Measurements from ENCODE around the gene NRXN3. TPM values are rescaled to one million over a fixed set of nuclear protein-coding genes. Genes with fewer than 3 reads are reported as not detected.
A peak's percentile ranks its signal among the peaks of the same experiment; 100 is the strongest.

The NRXN3 gene
- total and polyA plus RNA-seq, 5 donors from 2014 or later: not detected

DNA sequence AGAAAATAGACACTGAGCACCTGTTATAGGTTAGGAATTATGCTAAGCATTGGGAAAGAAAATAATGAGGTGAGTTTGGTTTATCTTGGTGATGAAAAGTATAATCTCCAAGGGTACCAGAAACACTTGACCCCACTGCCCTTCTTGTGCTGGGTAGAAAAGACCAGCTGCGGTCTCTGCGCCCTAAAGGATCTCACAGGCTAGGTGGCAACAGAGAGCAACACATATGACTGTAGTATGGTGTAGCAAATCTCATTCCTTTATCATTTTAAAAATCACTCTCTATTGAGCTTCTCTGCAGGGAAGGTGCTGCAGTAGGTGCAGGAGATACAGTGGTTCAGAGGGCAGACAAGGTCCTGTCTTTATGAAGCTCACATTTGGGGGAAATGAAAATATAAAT is 26.1 kb downstream of the NRXN3 start:
- Histone ChIP-seq H3K27ac (ENCODE audit: insufficient read depth, low read length, poor library complexity, severe bottlenecking) (no peak overlapping the region), H3K4me1 (ENCODE audit: control insufficient read depth, insufficient read depth, low read length, poor library complexity, severe bottlenecking) (no peaks in the 10 kb centered on the region), H3K27me3 (ENCODE audit: control insufficient read depth, insufficient read depth, low read length) (no peaks in the 10 kb centered on the region), H3K36me3 (ENCODE audit: control insufficient read depth, insufficient read depth, low read length) (no peaks in the 10 kb centered on the region), H3K9me3 (ENCODE audit: control insufficient read depth in 2 of 2, low read length in 2 of 2) (no peaks in the 10 kb centered on the region), H3K4me3 (ENCODE audit: low read depth, low read length) (no peak overlapping the region)
- Mint-ChIP-seq H3K27me3 (peaks cover 4% of the 10 kb centered on the region), H3K4me3 (no peak overlapping the region), H3K36me3 (no peaks in the 10 kb centered on the region), H3K9me3 (peaks cover 0 to 4% (median 0%) of the 10 kb centered on the region in 7 donors), H3K27ac (no peak overlapping the region), H3K4me1 (no peaks in the 10 kb centered on the region)
- no peak for DNase-seq
- ATAC-seq (ENCODE audit: low read depth in 2 of 2): no peak

DNA sequence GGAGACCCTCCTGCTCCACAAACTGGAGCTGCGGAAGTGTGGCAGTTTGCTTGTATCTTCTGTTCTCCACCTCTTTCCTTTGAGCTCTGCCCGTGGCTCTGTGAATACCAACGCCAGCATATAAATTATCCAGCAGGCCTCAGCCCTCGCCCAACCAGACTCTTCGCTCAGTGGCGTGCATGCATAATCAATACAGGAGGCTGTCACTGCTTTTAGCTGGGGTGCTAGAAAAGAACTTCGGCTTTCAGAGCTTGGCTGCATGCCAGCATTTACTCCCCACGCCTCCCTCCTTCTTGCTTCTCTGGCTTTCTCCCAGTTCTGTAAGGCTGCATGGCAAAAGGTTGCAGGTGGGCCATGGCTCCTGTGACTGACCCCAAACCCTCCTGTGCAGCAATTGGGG is 26.9 kb downstream of the NRXN3 start:
- no peaks in the 10 kb centered on the region for H3K27me3 ChIP-seq (ENCODE audit: control insufficient read depth, insufficient read depth, low read length)
- H3K9me3 ChIP-seq (ENCODE audit: control insufficient read depth in 2 of 2, low read length in 2 of 2): no peaks in the 10 kb centered on the region
- DNase-seq (no peak), ATAC-seq (ENCODE audit: low read depth in 2 of 2) (no peak)
- Mint-ChIP-seq H3K36me3 (no peaks in the 10 kb centered on the region), H3K4me1 (no peaks in the 10 kb centered on the region), H3K27ac (no peak overlapping the region), H3K4me3 (no peak overlapping the region), H3K9me3 (peaks cover 0 to 4% (median 0%) of the 10 kb centered on the region in 7 donors), H3K27me3 (peaks cover 4% of the 10 kb centered on the region)
- no peaks in the 10 kb centered on the region for H3K36me3 ChIP-seq (ENCODE audit: control insufficient read depth, insufficient read depth, low read length)
- H3K4me3 ChIP-seq (ENCODE audit: low read depth, low read length): no peak overlapping the region
- no peaks in the 10 kb centered on the region for H3K4me1 ChIP-seq (ENCODE audit: control insufficient read depth, insufficient read depth, low read length, poor library complexity, severe bottlenecking)
- H3K27ac ChIP-seq (ENCODE audit: insufficient read depth, low read length, poor library complexity, severe bottlenecking): no peak overlapping the region

DNA sequence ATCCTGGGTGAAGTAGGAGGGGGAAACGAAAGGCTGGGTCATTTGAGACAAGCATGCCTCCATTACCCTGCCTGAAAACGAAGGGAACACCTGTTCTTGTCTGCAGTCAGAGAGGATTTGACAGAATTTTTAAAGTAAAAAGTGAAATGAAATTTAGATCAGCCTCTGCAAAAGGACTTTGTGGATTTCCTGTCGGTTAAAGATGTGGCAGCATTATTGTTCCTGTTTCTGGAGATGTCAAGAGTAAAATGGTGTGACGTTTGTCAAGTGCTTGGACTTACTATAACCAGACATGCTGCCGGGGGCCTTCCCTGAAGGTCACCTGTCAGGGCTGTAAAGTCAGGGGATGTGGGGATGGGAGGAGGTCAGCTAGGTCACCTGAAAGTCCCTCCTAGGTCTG is 32.0 kb downstream of the NRXN3 start:
- peak in 1 of 3 donors; percentile 1 for DNase-seq
- Mint-ChIP-seq H3K9me3 (peaks cover 0 to 3% (median 0%) of the 10 kb centered on the region in 7 donors), H3K27ac (no peak overlapping the region), H3K4me1 (peaks cover 0 to 5% (median under 1%) of the 10 kb centered on the region in 4 donors), H3K4me3 (no peak overlapping the region), H3K36me3 (no peaks in the 10 kb centered on the region), H3K27me3 (no peaks in the 10 kb centered on the region)
- ATAC-seq (ENCODE audit: low read depth in 2 of 2): no peak
- no peak overlapping the region for H3K4me3 ChIP-seq (ENCODE audit: low read depth, low read length)
- H3K27ac ChIP-seq (ENCODE audit: insufficient read depth, low read length, poor library complexity, severe bottlenecking): no peak overlapping the region
- H3K4me1 ChIP-seq (ENCODE audit: control insufficient read depth, insufficient read depth, low read length, poor library complexity, severe bottlenecking): no peaks in the 10 kb centered on the region
- no peaks in the 10 kb centered on the region for H3K27me3 ChIP-seq (ENCODE audit: control insufficient read depth, insufficient read depth, low read length)
- no peaks in the 10 kb centered on the region for H3K36me3 ChIP-seq (ENCODE audit: control insufficient read depth, insufficient read depth, low read length)
- H3K9me3 ChIP-seq (ENCODE audit: control insufficient read depth in 2 of 2, low read length in 2 of 2): no peaks in the 10 kb centered on the region

DNA sequence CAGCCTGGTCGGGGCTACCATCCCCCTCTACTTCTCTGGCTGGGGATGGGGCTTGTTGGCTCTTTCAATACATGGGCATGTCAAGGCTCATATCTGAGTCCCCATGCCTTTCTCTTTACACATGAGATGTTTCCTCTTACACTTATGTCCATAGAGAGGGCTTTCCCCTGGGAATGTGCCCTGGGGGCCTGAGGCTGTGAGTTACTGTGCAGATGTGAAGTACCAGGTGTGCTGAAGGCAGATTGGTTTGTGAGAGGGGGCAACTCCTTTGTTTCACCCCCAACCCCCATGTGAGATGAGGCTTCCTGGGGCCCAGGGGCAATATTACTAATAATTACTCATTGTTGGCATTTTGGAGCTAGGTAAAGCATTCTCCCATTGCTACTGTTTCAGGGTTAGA is 32.8 kb downstream of the NRXN3 start:
- no peaks in the 10 kb centered on the region for H3K36me3 ChIP-seq (ENCODE audit: control insufficient read depth, insufficient read depth, low read length)
- no peaks in the 10 kb centered on the region for H3K27me3 ChIP-seq (ENCODE audit: control insufficient read depth, insufficient read depth, low read length)
- ATAC-seq (ENCODE audit: low read depth in 2 of 2): no peak
- DNase-seq: no peak
- no peak overlapping the region for H3K27ac Mint-ChIP-seq
- H3K4me1 ChIP-seq (ENCODE audit: control insufficient read depth, insufficient read depth, low read length, poor library complexity, severe bottlenecking): no peaks in the 10 kb centered on the region
- H3K36me3 Mint-ChIP-seq: no peaks in the 10 kb centered on the region
- peaks cover 0 to 4% (median 0%) of the 10 kb centered on the region in 7 donors for H3K9me3 Mint-ChIP-seq
- no peaks in the 10 kb centered on the region for H3K9me3 ChIP-seq (ENCODE audit: control insufficient read depth in 2 of 2, low read length in 2 of 2)
- no peak overlapping the region for H3K4me3 Mint-ChIP-seq
- peaks cover 0 to 5% (median under 1%) of the 10 kb centered on the region in 4 donors for H3K4me1 Mint-ChIP-seq
- H3K4me3 ChIP-seq (ENCODE audit: low read depth, low read length): no peak overlapping the region
- H3K27me3 Mint-ChIP-seq: no peaks in the 10 kb centered on the region
- no peak overlapping the region for H3K27ac ChIP-seq (ENCODE audit: insufficient read depth, low read length, poor library complexity, severe bottlenecking)

DNA sequence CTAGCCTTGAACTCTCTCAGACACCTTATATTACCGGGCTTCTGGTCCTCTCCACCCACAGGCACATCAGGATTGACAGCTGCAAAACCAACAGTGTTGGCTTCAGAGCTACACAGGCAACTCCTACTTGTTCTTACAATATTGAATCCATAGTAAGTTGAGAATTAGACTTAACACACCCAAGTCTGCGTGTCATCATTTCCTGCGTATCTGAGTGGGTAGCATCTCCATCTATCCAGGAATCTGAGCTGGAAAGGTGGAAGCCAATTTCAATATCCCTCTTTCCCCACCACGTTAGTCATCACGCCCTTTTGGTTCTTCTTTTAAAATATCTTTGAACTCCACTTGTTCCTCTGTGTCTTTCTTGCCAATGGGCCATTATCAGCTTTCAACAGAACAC is 37.2 kb downstream of the NRXN3 start:
- Mint-ChIP-seq H3K4me1 (peaks cover 0 to 3% (median 0%) of the 10 kb centered on the region in 4 donors), H3K9me3 (peaks cover 0 to 13% (median 7%) of the 10 kb centered on the region in 7 donors), H3K27me3 (no peaks in the 10 kb centered on the region), H3K36me3 (no peaks in the 10 kb centered on the region), H3K27ac (no peak overlapping the region), H3K4me3 (no peak overlapping the region)
- H3K4me3 ChIP-seq (ENCODE audit: low read depth, low read length): no peak overlapping the region
- no peak overlapping the region for H3K27ac ChIP-seq (ENCODE audit: insufficient read depth, low read length, poor library complexity, severe bottlenecking)
- peaks cover 4 to 7% of the 10 kb centered on the region in 2 experiments for H3K9me3 ChIP-seq (ENCODE audit: control insufficient read depth in 2 of 2, low read length in 2 of 2)
- no peaks in the 10 kb centered on the region for H3K4me1 ChIP-seq (ENCODE audit: control insufficient read depth, insufficient read depth, low read length, poor library complexity, severe bottlenecking)
- no peak for ATAC-seq (ENCODE audit: low read depth in 2 of 2)
- H3K27me3 ChIP-seq (ENCODE audit: control insufficient read depth, insufficient read depth, low read length): no peaks in the 10 kb centered on the region
- no peaks in the 10 kb centered on the region for H3K36me3 ChIP-seq (ENCODE audit: control insufficient read depth, insufficient read depth, low read length)
- no peak for DNase-seq

DNA sequence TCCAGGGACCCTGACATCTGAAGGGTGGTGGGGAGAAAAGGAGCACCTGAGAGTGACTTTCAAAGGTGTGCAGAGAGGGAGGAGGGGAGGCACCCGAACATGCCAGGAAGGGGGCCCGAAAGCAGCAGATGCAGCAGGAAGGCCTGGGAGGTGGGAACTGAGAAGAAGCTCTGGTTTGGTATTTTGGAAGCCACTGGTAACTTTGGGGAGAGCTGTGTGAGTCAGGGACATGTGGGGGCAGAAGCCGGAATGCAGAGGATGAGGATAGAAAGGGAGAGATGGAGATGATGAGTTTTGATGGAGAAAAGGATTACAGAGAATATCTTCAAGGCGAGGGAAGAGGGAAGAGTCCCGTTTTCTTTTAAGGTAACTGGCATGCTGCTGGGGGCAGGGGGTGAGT is 50.1 kb downstream of the NRXN3 start:
- no peak for ATAC-seq (ENCODE audit: low read depth in 2 of 2)
- Mint-ChIP-seq H3K9me3 (peaks cover 0 to under 1% (median 0%) of the 10 kb centered on the region in 7 donors), H3K4me1 (no peaks in the 10 kb centered on the region), H3K36me3 (no peaks in the 10 kb centered on the region), H3K27ac (no peak overlapping the region), H3K4me3 (no peak overlapping the region), H3K27me3 (no peaks in the 10 kb centered on the region)
- no peaks in the 10 kb centered on the region for H3K36me3 ChIP-seq (ENCODE audit: control insufficient read depth, insufficient read depth, low read length)
- no peak overlapping the region for H3K4me3 ChIP-seq (ENCODE audit: low read depth, low read length)
- H3K9me3 ChIP-seq (ENCODE audit: control insufficient read depth in 2 of 2, low read length in 2 of 2): no peaks in the 10 kb centered on the region
- DNase-seq: no peak
- no peak overlapping the region for H3K27ac ChIP-seq (ENCODE audit: insufficient read depth, low read length, poor library complexity, severe bottlenecking)
- H3K4me1 ChIP-seq (ENCODE audit: control insufficient read depth, insufficient read depth, low read length, poor library complexity, severe bottlenecking): no peaks in the 10 kb centered on the region
- H3K27me3 ChIP-seq (ENCODE audit: control insufficient read depth, insufficient read depth, low read length): no peaks in the 10 kb centered on the region

DNA sequence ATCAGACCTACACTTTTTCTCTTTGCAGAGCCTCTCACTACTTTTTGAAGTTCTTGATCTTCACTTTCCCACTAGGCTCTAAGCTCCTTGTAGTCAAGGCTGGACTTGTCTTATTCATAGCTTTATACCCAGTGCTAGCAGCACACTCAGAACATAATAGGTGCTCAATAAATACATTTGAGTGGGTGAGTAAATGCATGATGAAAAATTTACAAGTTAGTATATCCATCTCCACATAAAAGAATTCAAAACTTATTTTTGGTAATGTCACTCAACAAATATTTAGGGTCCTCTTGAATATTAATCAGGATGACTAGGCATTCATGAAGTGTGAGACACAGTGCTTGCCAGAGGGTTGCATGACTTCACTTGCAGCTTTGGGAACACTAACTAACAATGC is 52.6 kb downstream of the NRXN3 start:
- Histone ChIP-seq H3K36me3 (ENCODE audit: control insufficient read depth, insufficient read depth, low read length) (no peaks in the 10 kb centered on the region), H3K27ac (ENCODE audit: insufficient read depth, low read length, poor library complexity, severe bottlenecking) (no peak overlapping the region), H3K4me1 (ENCODE audit: control insufficient read depth, insufficient read depth, low read length, poor library complexity, severe bottlenecking) (no peaks in the 10 kb centered on the region), H3K27me3 (ENCODE audit: control insufficient read depth, insufficient read depth, low read length) (no peaks in the 10 kb centered on the region), H3K9me3 (ENCODE audit: control insufficient read depth in 2 of 2, low read length in 2 of 2) (no peaks in the 10 kb centered on the region), H3K4me3 (ENCODE audit: low read depth, low read length) (no peak overlapping the region)
- Mint-ChIP-seq H3K9me3 (peaks cover 0 to 3% (median 0%) of the 10 kb centered on the region in 7 donors), H3K4me3 (no peak overlapping the region), H3K27ac (no peak overlapping the region), H3K27me3 (no peaks in the 10 kb centered on the region), H3K4me1 (no peaks in the 10 kb centered on the region), H3K36me3 (no peaks in the 10 kb centered on the region)
- no peak for DNase-seq
- no peak for ATAC-seq (ENCODE audit: low read depth in 2 of 2)

DNA sequence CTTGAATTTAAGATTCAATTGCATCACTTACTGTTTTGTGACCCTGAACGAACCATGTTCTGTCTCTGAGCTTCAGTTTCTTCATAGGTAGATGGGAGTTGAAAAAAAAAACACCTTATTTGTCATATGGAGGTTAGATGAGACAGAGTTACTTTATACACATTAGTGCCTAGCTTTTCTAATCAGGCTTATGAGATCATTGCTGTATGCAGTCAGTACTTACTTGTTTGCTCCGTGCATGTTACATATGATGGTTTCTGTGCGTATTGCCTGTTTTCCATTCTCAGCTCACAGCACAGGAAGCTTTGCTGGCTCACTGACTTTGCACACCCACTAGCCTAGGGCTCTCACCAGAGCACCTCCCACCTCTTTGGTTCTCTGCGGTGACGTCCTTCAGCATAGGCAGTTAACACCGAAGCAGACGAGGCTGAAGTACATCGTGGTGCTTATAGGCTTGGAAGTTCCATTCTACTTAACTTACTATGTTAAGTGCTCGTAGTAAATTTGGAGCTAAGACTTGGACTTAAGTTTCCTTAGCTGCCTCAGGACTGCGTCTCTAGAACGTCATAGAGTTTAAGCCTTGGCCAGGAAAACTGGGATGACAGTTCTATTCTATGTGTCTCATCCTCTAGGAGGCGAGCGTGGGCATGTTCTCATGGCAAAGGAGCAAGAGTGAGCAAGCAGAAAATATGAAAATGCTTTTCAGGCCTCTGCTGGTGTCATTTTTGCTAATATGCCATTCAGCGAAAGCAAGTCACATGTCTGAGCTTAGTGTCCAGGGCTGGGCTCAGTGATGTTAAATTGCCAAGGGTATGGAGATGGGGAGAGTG is 57.3 kb downstream of the NRXN3 start:
- Mint-ChIP-seq H3K4me1 (peaks cover 0 to 4% (median 0%) of the 10 kb centered on the region in 4 donors), H3K4me3 (no peak overlapping the region), H3K9me3 (peaks cover 0 to 4% (median 2%) of the 10 kb centered on the region in 7 donors), H3K36me3 (no peaks in the 10 kb centered on the region), H3K27ac (no peak overlapping the region), H3K27me3 (no peaks in the 10 kb centered on the region)
- Histone ChIP-seq H3K36me3 (ENCODE audit: control insufficient read depth, insufficient read depth, low read length) (no peaks in the 10 kb centered on the region), H3K4me1 (ENCODE audit: control insufficient read depth, insufficient read depth, low read length, poor library complexity, severe bottlenecking) (no peaks in the 10 kb centered on the region), H3K4me3 (ENCODE audit: low read depth, low read length) (no peak overlapping the region), H3K27me3 (ENCODE audit: control insufficient read depth, insufficient read depth, low read length) (no peaks in the 10 kb centered on the region), H3K27ac (ENCODE audit: insufficient read depth, low read length, poor library complexity, severe bottlenecking) (no peak overlapping the region), H3K9me3 (ENCODE audit: control insufficient read depth in 2 of 2, low read length in 2 of 2) (no peaks in the 10 kb centered on the region)
- DNase-seq (no peak), ATAC-seq (ENCODE audit: low read depth in 2 of 2) (no peak)

All from CD4-positive, CD25-positive, alpha-beta regulatory T cell (primary cell).